ENCODE results near the gene LENG1.

Gene LENG1

DNA sequence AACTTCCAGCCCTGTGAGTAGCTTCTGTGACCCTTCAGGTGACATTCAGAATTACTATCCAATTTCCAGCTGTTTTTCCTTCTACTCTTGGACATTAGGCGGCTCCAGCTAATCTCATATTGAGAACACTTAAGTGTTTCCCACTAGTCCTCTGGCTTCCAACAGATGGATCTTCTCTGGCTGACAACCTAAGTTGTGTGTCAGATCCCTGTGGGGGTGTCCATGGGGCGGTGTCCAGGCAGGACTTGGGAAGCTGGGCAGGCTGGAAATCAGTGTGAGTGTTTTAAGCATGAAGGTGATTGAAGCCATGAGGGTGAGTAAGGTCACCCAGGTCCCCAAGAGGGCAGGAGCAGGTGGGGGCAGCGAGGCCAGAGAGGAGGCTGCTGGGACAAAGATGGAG is 11.8 kb downstream of the LENG1 start:
- Histone ChIP-seq H3K4me3 (ENCODE audit: low read length) (no peak overlapping the region), H3K4me1 (ENCODE audit: control insufficient read depth, insufficient read depth, low read length) (no peaks in the 10 kb centered on the region), H3K9me3 (replicated peaks; ENCODE audit: low read length) (no peaks in the 10 kb centered on the region), H3K9ac (ENCODE audit: low read depth, low read length) (no peak overlapping the region), H3K27me3 (ENCODE audit: control insufficient read depth, insufficient read depth, low read length) (no peaks in the 10 kb centered on the region), H3K4me2 (ENCODE audit: low read length) (no peak overlapping the region), H3K36me3 (ENCODE audit: insufficient read depth, low read length) (peaks cover 90% of the 10 kb centered on the region)

DNA sequence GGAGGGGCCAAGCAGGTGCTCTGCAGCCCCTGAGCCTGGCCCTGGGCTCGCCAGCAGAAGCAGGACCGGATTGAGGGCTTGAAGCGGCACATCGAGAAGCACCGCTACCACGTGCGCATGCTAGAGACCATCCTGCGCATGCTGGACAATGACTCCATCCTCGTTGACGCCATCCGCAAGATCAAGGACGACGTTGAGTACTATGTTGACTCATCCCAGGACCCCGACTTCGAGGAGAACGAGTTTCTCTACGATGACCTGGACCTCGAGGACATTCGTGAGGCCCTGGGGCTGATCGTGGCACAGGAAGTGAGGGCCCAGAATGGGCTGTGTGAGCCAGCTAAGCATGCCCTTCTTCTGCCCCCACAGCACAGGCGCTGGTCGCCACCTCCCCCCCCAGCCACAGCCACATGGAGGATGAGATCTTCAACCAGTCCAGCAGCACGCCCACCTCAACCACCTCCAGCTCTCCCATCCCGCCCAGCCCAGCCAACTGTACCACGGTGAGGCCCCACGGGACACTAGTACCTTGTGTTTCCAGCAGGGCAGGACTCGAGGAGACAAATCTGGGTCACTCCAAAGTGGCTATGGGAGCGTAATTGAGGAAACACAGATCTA is 13.9 kb downstream of the LENG1 start:
- H3K4me2 ChIP-seq (ENCODE audit: low read length) = no peak overlapping the region
- peaks cover 75% of the 10 kb centered on the region for H3K36me3 ChIP-seq (ENCODE audit: insufficient read depth, low read length)
- H3K9me3 ChIP-seq (replicated peaks; ENCODE audit: low read length) = no peaks in the 10 kb centered on the region
- no peaks in the 10 kb centered on the region for H3K4me1 ChIP-seq (ENCODE audit: control insufficient read depth, insufficient read depth, low read length)
- H3K9ac ChIP-seq (ENCODE audit: low read depth, low read length) = no peak overlapping the region
- H3K4me3 ChIP-seq (ENCODE audit: low read length) = no peak overlapping the region
- no peaks in the 10 kb centered on the region for H3K27me3 ChIP-seq (ENCODE audit: control insufficient read depth, insufficient read depth, low read length)

DNA sequence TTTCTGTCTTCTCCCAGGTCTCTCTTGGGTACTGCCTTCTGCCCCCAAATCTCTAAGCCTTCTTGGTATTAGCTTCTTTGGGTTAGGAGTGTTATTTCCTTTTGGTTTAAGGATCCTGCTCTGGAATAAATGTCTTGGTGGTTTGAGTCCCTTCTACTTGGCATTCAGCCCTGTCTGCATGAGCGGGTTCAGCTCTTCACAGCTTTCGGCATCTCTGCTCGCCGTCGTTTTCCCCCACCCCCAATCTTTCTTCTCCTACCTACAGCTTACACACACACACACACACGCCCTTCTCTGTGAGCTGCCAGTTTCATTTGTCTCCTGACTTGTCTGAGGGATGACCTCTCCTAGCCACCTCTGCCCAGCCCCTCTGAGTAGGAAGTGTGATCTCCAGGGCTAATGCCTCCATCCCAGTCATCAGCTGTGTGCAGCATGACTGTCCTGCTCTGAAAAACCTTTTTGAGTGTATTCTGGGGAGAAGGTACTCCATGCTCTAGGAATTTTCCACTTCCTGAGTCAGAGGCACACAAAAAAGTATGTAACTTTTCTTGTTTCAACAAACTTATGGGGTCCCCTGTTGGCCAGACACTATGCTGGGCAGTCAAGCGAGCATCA is 17.2 kb downstream of the LENG1 start:
- H3K9ac ChIP-seq (ENCODE audit: low read depth, low read length) = no peak overlapping the region
- H3K4me3 ChIP-seq (ENCODE audit: low read length) = no peak overlapping the region
- no peaks in the 10 kb centered on the region for H3K9me3 ChIP-seq (replicated peaks; ENCODE audit: low read length)
- H3K4me1 ChIP-seq (ENCODE audit: control insufficient read depth, insufficient read depth, low read length) = peaks cover 8% of the 10 kb centered on the region
- H3K4me2 ChIP-seq (ENCODE audit: low read length) = no peak overlapping the region
- no peaks in the 10 kb centered on the region for H3K27me3 ChIP-seq (ENCODE audit: control insufficient read depth, insufficient read depth, low read length)
- peaks cover 53% of the 10 kb centered on the region for H3K36me3 ChIP-seq (ENCODE audit: insufficient read depth, low read length)

DNA sequence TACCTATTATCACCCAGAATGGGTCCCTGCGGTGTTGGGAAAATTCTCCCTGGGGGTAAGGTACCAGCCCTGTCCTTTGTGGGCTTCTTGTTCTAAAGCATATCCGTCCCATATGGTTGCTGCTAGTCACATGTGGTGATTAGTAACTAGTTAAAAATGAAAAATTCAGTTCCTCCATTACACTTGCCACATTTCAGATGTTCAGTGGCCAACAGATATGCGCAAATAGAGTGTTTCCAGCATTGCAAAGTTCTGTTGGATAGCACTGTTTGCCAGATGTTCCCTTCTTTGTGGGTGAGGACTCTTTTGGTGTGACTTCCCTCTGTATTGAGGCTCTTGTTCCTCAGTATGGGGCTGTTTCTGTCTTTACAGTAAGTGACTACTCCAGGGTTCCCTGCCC is 18.2 kb downstream of the LENG1 start:
- H3K4me1 ChIP-seq (ENCODE audit: control insufficient read depth, insufficient read depth, low read length) = peaks cover 13% of the 10 kb centered on the region
- H3K36me3 ChIP-seq (ENCODE audit: insufficient read depth, low read length) = peaks cover 44% of the 10 kb centered on the region
- no peak overlapping the region for H3K4me2 ChIP-seq (ENCODE audit: low read length)

DNA sequence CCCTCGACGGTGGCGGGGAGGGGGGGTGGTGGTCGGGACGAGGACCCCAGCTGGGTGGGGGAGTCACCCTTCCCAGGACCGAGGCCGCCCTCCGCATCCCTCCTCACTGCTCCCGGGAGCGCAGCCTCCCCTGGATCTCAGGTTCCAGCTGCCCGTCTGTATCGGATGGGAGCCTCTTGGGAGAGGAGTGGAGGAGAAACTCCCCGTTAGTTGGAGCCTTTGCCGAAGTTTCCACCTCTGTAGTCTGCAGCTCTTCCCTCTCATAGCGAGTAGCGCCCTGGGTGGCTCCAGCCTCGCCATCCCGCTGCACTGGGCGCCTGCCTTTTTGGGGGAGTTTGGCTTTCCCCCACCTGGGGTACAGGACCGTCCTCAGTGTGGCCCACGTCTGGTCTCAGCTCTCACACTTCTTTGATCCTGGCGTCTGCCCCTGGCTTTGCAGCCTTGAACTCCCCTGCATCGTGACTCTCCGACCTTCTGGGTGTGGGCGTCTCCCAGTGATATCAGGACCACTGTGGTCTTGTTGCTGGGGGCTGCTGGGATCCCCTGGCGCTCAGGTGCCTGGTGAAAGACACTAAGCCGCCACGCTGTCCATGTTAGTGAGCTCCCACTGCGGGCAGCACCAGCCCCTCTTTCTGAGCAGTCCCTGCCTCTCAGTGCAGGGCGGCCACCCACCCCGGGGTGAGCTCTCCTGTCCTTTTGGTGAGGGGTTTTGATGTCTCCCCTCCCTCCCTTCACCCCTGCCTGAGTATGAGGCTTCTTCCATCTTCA is 20.8 kb downstream of the LENG1 start:
- Histone ChIP-seq H3K27me3 (ENCODE audit: control insufficient read depth, insufficient read depth, low read length) (no peaks in the 10 kb centered on the region), H3K4me2 (ENCODE audit: low read length) (peak overlapping the region; percentile 93), H3K4me3 (ENCODE audit: low read length) (peak overlapping the region; percentile 81), H3K9ac (ENCODE audit: low read depth, low read length) (peak overlapping the region; percentile 97), H3K4me1 (ENCODE audit: control insufficient read depth, insufficient read depth, low read length) (peaks cover 20% of the 10 kb centered on the region), H3K36me3 (ENCODE audit: insufficient read depth, low read length) (peaks cover 18% of the 10 kb centered on the region), H3K9me3 (replicated peaks; ENCODE audit: low read length) (no peaks in the 10 kb centered on the region)

More for the DNA sequence above, 18.2 kb downstream of the LENG1 start:
- H3K27me3 ChIP-seq (ENCODE audit: control insufficient read depth, insufficient read depth, low read length) = no peaks in the 10 kb centered on the region
- H3K9me3 ChIP-seq (replicated peaks; ENCODE audit: low read length) = no peaks in the 10 kb centered on the region
- H3K9ac ChIP-seq (ENCODE audit: low read depth, low read length) = no peak overlapping the region
- H3K4me3 ChIP-seq (ENCODE audit: low read length) = no peak overlapping the region

DNA sequence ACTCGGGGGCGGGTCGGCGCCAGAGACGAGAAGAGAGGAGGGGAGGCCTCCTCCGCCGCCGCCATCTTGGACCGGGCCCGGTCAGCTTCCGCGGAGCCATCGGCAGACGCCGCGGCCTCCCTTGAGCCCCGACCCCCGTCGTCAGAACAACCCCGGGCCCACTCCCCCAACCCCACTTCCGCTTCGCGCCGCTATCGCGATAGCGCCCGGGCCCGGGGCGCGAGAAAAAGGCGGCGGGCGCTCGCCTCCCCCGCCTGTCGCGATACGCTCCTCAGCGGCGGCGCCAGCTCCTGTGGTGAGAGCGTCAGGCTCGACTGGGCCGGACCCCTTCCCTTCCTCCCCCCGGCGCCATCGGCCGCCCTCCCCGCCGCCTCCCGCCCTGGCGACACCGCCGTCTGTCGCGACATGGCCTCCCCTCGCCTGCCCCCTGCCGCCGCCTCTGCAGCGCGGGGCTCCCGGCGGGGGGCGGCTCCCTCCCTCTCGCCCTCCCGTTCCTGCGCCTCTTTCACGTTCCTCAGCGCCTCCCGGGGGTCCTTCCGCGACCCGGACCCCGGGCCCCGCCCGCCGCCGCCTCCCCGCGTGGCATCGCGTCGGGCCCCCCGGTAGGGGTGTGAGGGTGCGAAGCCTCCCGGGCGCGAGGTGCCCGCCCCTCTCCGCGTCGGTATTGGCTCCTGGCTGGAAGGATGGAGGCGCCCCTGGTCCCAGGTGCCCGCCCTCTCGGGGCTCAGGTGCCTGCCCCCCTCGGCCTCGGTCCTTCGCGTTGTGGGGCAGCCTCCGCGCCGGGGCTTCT is 21.6 kb downstream of the LENG1 start, which contains the start of gene CNOT3:
Gene CNOT3 (plus strand): TSS at position 64 of the 790 bp plus-strand sequence. CDS start 5,217 bp downstream, outside the sequence.
- H3K4me3 ChIP-seq (ENCODE audit: low read length) = peak within 1 kb of the TSS; percentile 81
- no peaks in the 10 kb centered on the region for H3K9me3 ChIP-seq (replicated peaks; ENCODE audit: low read length)
- H3K27me3 ChIP-seq (ENCODE audit: control insufficient read depth, insufficient read depth, low read length) = no peaks in the 10 kb centered on the region
- H3K36me3 ChIP-seq (ENCODE audit: insufficient read depth, low read length) = peaks cover 10% of the 10 kb centered on the region
- peak within 1 kb of the TSS; percentile 99 for H3K4me2 ChIP-seq (ENCODE audit: low read length)
- peaks cover 20% of the 10 kb centered on the region for H3K4me1 ChIP-seq (ENCODE audit: control insufficient read depth, insufficient read depth, low read length)
- peak within 1 kb of the TSS; percentile 97 for H3K9ac ChIP-seq (ENCODE audit: low read depth, low read length)

DNA sequence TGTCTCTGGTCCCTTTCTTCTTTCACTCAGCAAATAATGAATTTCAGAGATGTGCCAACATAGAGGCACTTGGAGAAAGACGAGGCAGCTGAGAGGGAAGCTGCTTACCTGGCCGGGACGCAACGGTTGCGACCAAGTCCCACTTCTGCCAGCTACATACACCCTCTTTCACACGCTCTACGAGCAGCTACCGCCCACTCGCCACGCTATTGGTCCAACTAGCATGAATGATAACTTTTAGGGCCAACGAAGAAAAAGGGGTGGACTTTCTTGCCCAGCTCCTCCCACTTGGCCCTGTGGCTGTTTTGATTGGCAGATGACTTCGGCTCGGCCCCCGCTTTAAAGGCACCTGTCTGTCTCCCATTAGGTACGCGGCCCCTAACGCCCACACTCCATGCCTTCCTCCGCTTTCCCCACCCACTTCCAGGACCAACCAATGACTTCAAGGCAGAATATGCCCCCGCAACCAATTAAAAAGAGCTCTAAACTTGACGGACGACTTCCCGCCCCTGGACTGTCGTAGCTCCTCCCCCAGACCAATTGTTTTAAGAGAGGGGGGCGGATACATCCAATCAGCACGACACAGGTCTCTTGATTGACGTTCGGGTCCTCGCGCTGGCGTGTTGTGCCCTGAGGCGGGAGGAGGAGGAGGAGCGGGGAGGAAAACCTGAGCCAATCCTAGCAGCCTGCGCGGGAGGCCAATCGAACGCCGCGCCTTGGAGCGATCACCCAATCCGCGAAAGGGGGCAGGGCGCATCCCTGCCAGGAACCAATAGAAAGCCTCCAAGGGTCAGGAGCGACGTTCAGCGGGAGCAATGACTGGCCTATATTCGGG is 22.4 kb downstream of the LENG1 start:
- Histone ChIP-seq H3K4me1 (ENCODE audit: control insufficient read depth, insufficient read depth, low read length) (peaks cover 20% of the 10 kb centered on the region), H3K9ac (ENCODE audit: low read depth, low read length) (peak overlapping the region; percentile 97), H3K36me3 (ENCODE audit: insufficient read depth, low read length) (peaks cover 5% of the 10 kb centered on the region), H3K27me3 (ENCODE audit: control insufficient read depth, insufficient read depth, low read length) (no peaks in the 10 kb centered on the region), H3K9me3 (replicated peaks; ENCODE audit: low read length) (no peaks in the 10 kb centered on the region), H3K4me2 (ENCODE audit: low read length) (peak overlapping the region; percentile 99), H3K4me3 (ENCODE audit: low read length) (peak overlapping the region; percentile 81)

DNA sequence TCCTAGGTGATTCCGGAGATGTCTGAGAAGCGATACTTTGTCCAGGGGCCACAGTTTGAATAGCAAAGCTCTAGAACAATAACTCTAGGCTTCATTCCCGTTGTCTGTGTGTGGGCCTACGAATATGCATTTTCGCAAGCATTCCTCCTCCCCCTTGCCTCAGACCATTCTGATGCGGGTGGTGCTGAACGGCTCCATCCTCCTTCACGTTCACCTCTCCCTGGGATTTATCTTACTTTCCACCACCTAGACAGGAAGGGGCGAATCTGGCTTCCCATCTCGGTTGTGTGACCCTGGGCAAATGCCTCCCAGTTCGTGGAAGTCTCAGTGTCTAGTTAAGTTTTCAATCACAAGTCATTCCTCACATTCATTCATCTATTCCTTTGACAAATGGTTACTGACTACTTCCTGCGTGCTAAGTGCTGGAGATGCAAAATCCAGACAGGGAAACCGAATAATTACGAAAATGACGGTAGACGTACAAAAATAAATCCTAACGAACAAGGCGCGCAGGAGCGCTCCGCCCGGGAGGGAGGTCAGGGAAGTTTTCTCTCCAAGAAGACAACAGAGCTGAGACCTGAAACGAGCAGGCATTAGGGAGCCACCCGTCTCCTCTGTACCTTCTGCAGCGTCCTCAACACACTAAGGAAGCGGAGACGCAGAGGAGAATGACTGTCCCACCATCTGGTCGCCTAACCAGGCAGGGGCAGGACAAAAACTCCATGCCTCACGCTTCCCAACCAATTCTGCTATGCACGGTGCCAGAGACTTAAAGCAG is 23.2 kb downstream of the LENG1 start:
- Histone ChIP-seq H3K4me2 (ENCODE audit: low read length) (peak overlapping the region; percentile 99), H3K4me3 (ENCODE audit: low read length) (peak overlapping the region; percentile 81), H3K27me3 (ENCODE audit: control insufficient read depth, insufficient read depth, low read length) (no peaks in the 10 kb centered on the region), H3K9me3 (replicated peaks; ENCODE audit: low read length) (no peaks in the 10 kb centered on the region), H3K4me1 (ENCODE audit: control insufficient read depth, insufficient read depth, low read length) (peaks cover 20% of the 10 kb centered on the region), H3K36me3 (ENCODE audit: insufficient read depth, low read length) (peaks cover 8% of the 10 kb centered on the region), H3K9ac (ENCODE audit: low read depth, low read length) (peak overlapping the region; percentile 59)

DNA sequence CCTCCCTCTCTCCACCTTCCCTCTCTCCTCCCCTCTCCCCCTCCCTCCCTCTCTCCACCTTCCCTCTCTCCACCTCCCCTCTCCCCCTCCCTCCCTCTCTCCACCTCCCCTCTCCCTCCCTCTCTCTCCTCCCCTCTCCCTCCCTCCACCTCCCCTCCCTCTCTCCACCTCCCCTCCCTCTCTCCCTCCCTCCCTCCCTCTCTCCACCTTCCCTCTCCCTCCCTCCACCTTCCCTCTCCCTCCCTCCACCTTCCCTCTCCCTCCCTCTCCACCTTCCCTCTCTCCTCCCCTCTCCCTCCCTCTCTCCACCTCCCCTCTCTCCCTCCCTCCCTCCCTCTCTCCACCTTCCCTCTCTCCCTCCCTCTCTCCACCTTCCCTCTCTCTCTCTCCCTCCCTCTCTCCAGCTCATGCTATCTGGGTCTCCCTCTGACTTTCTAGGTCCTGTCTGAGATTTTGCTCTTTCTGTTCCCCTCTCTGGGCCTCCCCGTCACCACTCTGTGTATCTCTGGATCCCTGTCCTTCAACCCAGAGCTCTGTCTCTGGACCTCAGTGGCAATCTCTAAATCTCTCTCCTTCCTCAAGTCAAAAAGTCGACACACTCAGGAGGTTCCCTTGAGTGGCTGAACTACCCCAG is 25.4 kb downstream of the LENG1 start:
- Histone ChIP-seq H3K9ac (ENCODE audit: low read depth, low read length) (no peak overlapping the region), H3K4me3 (ENCODE audit: low read length) (no peak overlapping the region), H3K9me3 (replicated peaks; ENCODE audit: low read length) (no peaks in the 10 kb centered on the region), H3K36me3 (ENCODE audit: insufficient read depth, low read length) (peaks cover 16% of the 10 kb centered on the region), H3K4me2 (ENCODE audit: low read length) (no peak overlapping the region), H3K4me1 (ENCODE audit: control insufficient read depth, insufficient read depth, low read length) (peaks cover 18% of the 10 kb centered on the region), H3K27me3 (ENCODE audit: control insufficient read depth, insufficient read depth, low read length) (no peaks in the 10 kb centered on the region)
